Activated CD4-positive, alpha-beta memory T cell treated with anti-CD3 and anti-CD28 coated beads for 36 hours (primary cell): ENCODE measurements around the gene ENPP7. TPM values are rescaled to one million over a fixed set of nuclear protein-coding genes. Genes with fewer than 3 reads are reported as not detected.
A peak's percentile ranks its signal among the peaks of the same experiment; 100 is the strongest.
"Not testable (repeated sequence)": the region's sequence is repeated elsewhere in the genome, so short reads cannot be mapped to it uniquely, and the experiment has no call there.

Source experiments
- CTCF ChIA-PET: fragments of 350-600 bp; sonication (Branson Sonifier 250); formaldehyde crosslinking; loops from one replicate; lab custom pipeline; 2021; ENCODE audit warnings: antibody characterized with exemption, inconsistent platforms; lab: Charles Lee
- POLR2A ChIA-PET: fragments of 350-600 bp; sonication (Branson Sonifier 250); formaldehyde crosslinking; loops from one replicate; lab custom pipeline; 2021; ENCODE audit warnings: antibody characterized with exemption; lab: Charles Lee
- DNase-seq: peaks from one replicate; pipeline ENCODE4 v3.0.0-alpha.2; 2020
- H3K27ac Mint-ChIP-seq: one replicate; pipeline ENCODE4 v1.8.0; 2021; ENCODE audit warnings: mixed read lengths
- H3K27me3 Mint-ChIP-seq: one replicate; pipeline ENCODE4 v1.8.0; 2021; ENCODE audit warnings: mixed read lengths
- H3K36me3 Mint-ChIP-seq: one replicate; pipeline ENCODE4 v1.8.0; 2021; ENCODE audit warnings: mixed read lengths
- H3K4me1 Mint-ChIP-seq: one replicate; pipeline ENCODE4 v1.8.0; 2021; ENCODE audit warnings: low read depth, mixed read lengths
- H3K4me3 Mint-ChIP-seq: one replicate; pipeline ENCODE4 v1.8.0; 2021; ENCODE audit warnings: mild to moderate bottlenecking, mixed read lengths
- H3K9me3 Mint-ChIP-seq: one replicate; pipeline ENCODE4 v1.8.0; 2021; ENCODE audit warnings: mixed read lengths
- intact Hi-C: fragments of 100-400 bp; cut with micrococcal nuclease; formaldehyde crosslinking; loops from one replicate; pipeline ENCODE4 v1.15.1; 2023
- total RNA-seq, 2 experiments: library from RNA; stranded (reverse); gene quantifications; one replicate each; pipeline ENCODE4 v1.2.3, GENCODE V29; 2021

Gene ENPP7
- total RNA-seq, 2 experiments from 2014 or later = 0.10 TPM; not detected in 1

- H3K27ac Mint-ChIP-seq = no peak overlapping the region
- no peak overlapping the region for H3K4me3 Mint-ChIP-seq
- ChIA-PET POLR2A (no interaction called here), CTCF (no interaction called here)
- H3K9me3 Mint-ChIP-seq = no peaks in the 10 kb centered on the region
- DNase-seq = no peak
- H3K4me1 Mint-ChIP-seq = peaks cover 24% of the 10 kb centered on the region
- H3K36me3 Mint-ChIP-seq = no peaks in the 10 kb centered on the region
- intact Hi-C loops = loop anchor here (5.0 kb wide), 3 partner anchors 49 to 244 kb away; partner anchors contain the start of genes CBX4 and CBX8
- peaks cover 44% of the 10 kb centered on the region for H3K27me3 Mint-ChIP-seq
Observed at GRCh38 chr17:79748295-79749099, 17.8 kb downstream of the ENPP7 start.

- Mint-ChIP-seq H3K4me3 (no peak overlapping the region), H3K36me3 (no peaks in the 10 kb centered on the region), H3K27ac (no peak overlapping the region), H3K4me1 (peaks cover 24% of the 10 kb centered on the region), H3K9me3 (no peaks in the 10 kb centered on the region), H3K27me3 (peaks cover 45% of the 10 kb centered on the region)
- ChIA-PET CTCF (interaction anchor here (1.7 kb wide), 1 partner anchor 243 kb away, joined by 3 read pairs; no protein-coding TSS in a partner anchor), POLR2A (no interaction called here)
- DNase-seq = no peak
- intact Hi-C loops = loop anchor here (5.0 kb wide), 3 partner anchors 48 to 243 kb away; partner anchors contain the start of genes CBX4 and CBX8
Observed at GRCh38 chr17:79749156-79749815, 18.5 kb downstream of the ENPP7 start.

- Mint-ChIP-seq H3K36me3 (no peaks in the 10 kb centered on the region), H3K9me3 (no peaks in the 10 kb centered on the region), H3K27me3 (peaks cover 45% of the 10 kb centered on the region), H3K4me1 (peaks cover 24% of the 10 kb centered on the region), H3K27ac (no peak overlapping the region), H3K4me3 (no peak overlapping the region)
- intact Hi-C loops = loop anchor here (5.0 kb wide), 3 partner anchors 47 to 242 kb away; partner anchors contain the start of genes CBX4 and CBX8
- no peak for DNase-seq
- ChIA-PET POLR2A (no interaction called here), CTCF (interaction anchor here (1.7 kb wide), 1 partner anchor 242 kb away, joined by 3 read pairs; no protein-coding TSS in a partner anchor)
Observed at GRCh38 chr17:79749958-79750357, 19.2 kb downstream of the ENPP7 start.

- intact Hi-C loops = no loop called here
- H3K4me1 Mint-ChIP-seq = peaks cover 18% of the 10 kb centered on the region
- no peaks in the 10 kb centered on the region for H3K9me3 Mint-ChIP-seq
- DNase-seq = no peak
- peaks cover 44% of the 10 kb centered on the region for H3K27me3 Mint-ChIP-seq
- H3K36me3 Mint-ChIP-seq = no peaks in the 10 kb centered on the region
- H3K27ac Mint-ChIP-seq = no peak overlapping the region
- ChIA-PET CTCF (interaction anchor here (1.1 to 2.4 kb wide), 4 partner anchors 7 to 241 kb away, joined by 3 to 10 read pairs (median 6); no protein-coding TSS in a partner anchor), POLR2A (no interaction called here)
- H3K4me3 Mint-ChIP-seq = no peak overlapping the region
Observed at GRCh38 chr17:79750650-79751545, 20.2 kb downstream of the ENPP7 start.

- CTCF ChIA-PET = interaction anchor here (0.7 to 2.4 kb wide), 5 partner anchors 9 to 59 kb away, joined by 3 to 10 read pairs (median 5); no protein-coding TSS in a partner anchor
- Mint-ChIP-seq H3K27ac (no peak overlapping the region), H3K36me3 (no peaks in the 10 kb centered on the region), H3K4me1 (peaks cover 13% of the 10 kb centered on the region), H3K9me3 (no peaks in the 10 kb centered on the region), H3K27me3 (peaks cover 34% of the 10 kb centered on the region), H3K4me3 (no peak overlapping the region)
- intact Hi-C loops = no loop called here
- POLR2A ChIA-PET = interaction anchor here (0.6 kb wide), 1 partner anchor 22 kb away, joined by 3 read pairs; no protein-coding TSS in a partner anchor
- DNase-seq = peak; percentile 64
Observed at GRCh38 chr17:79752175-79752574, 21.4 kb downstream of the ENPP7 start.

- Mint-ChIP-seq H3K4me1 (peaks cover 9% of the 10 kb centered on the region), H3K9me3 (no peaks in the 10 kb centered on the region), H3K36me3 (no peaks in the 10 kb centered on the region), H3K4me3 (no peak overlapping the region), H3K27ac (no peak overlapping the region), H3K27me3 (peaks cover 31% of the 10 kb centered on the region)
- CTCF ChIA-PET = no interaction called here
- intact Hi-C loops = no loop called here
- POLR2A ChIA-PET = no interaction called here
- DNase-seq = no peak
Observed at GRCh38 chr17:79754370-79754769, 23.6 kb downstream of the ENPP7 start.

- H3K36me3 Mint-ChIP-seq, H3K27ac Mint-ChIP-seq, POLR2A ChIA-PET, H3K4me1 Mint-ChIP-seq, H3K9me3 Mint-ChIP-seq, intact Hi-C loops, DNase-seq, H3K4me3 Mint-ChIP-seq: not testable (repeated sequence)
- peaks cover 26% of the 10 kb centered on the region for H3K27me3 Mint-ChIP-seq
- CTCF ChIA-PET = interaction anchor here (1.5 kb wide), 1 partner anchor 9 kb away, joined by 4 read pairs; no protein-coding TSS in a partner anchor
Observed at GRCh38 chr17:79754903-79755302, 24.2 kb downstream of the ENPP7 start.

- POLR2A ChIA-PET = no interaction called here
- H3K27ac Mint-ChIP-seq = no peak overlapping the region
Observed at GRCh38 chr17:79755591-79755990, 24.8 kb downstream of the ENPP7 start.

GRCh38 chr17:79757140-79757745 lies 26.5 kb downstream of the ENPP7 start:
- Mint-ChIP-seq H3K27ac (no peak overlapping the region), H3K4me3 (no peak overlapping the region), H3K27me3 (peaks cover 11% of the 10 kb centered on the region), H3K9me3 (no peaks in the 10 kb centered on the region), H3K36me3 (no peaks in the 10 kb centered on the region), H3K4me1 (no peaks in the 10 kb centered on the region)
- no peak for DNase-seq
- intact Hi-C loops = no loop called here
- POLR2A ChIA-PET = no interaction called here
- CTCF ChIA-PET = interaction anchor here (1.2 to 1.9 kb wide), 2 partner anchors 11 to 251 kb away, joined by 3 to 9 read pairs; no protein-coding TSS in a partner anchor

More at GRCh38 chr17:79755591-79755990, 24.8 kb downstream of the ENPP7 start:
- intact Hi-C loops = no loop called here
- Mint-ChIP-seq H3K4me1 (peaks cover 9% of the 10 kb centered on the region), H3K36me3 (no peaks in the 10 kb centered on the region), H3K9me3 (no peaks in the 10 kb centered on the region), H3K27me3 (peaks cover 24% of the 10 kb centered on the region), H3K4me3 (no peak overlapping the region)
- CTCF ChIA-PET = interaction anchor here (1.5 kb wide), 1 partner anchor 10 kb away, joined by 4 read pairs; no protein-coding TSS in a partner anchor
- DNase-seq = no peak

GRCh38 chr17:79758271-79758670 lies 27.5 kb downstream of the ENPP7 start:
- DNase-seq = no peak
- Mint-ChIP-seq H3K4me3 (no peak overlapping the region), H3K27ac (no peak overlapping the region), H3K36me3 (no peaks in the 10 kb centered on the region), H3K4me1 (no peaks in the 10 kb centered on the region), H3K27me3 (peaks cover 11% of the 10 kb centered on the region), H3K9me3 (no peaks in the 10 kb centered on the region)
- POLR2A ChIA-PET = no interaction called here
- intact Hi-C loops = no loop called here
- CTCF ChIA-PET = interaction anchor here (1.2 to 1.9 kb wide), 2 partner anchors 12 to 250 kb away, joined by 3 to 9 read pairs; no protein-coding TSS in a partner anchor
